Upper lobe of left lung (tissue), 4 donors: Measurements from ENCODE around the gene FAM3B.

Source experiments
- CTCF ChIP-seq, 6 experiments: fragments of 450-650 bp in 4 of 6; fragments of 200-600 bp in 2 of 6; sonication (generic) in 2 of 6; IDR thresholded peaks; one replicate each; pipeline ENCODE4 v1.5.1; 2016 to 2019; ENCODE audit warnings: antibody characterized with exemption in 6 of 6
- POLR2AphosphoS5 ChIP-seq, 2 donors: sonication (generic); formaldehyde crosslinking; IDR thresholded peaks; one replicate each; pipeline ENCODE4 v1.5.1; 2017; ENCODE audit warnings: antibody characterized with exemption in 2 of 2

GRCh38 chr21:41338455-41338854, 21.9 kb downstream of the FAM3B start:
- TF ChIP-seq CTCF (IDR thresholded peaks at IDR 0.05) (no peak), POLR2AphosphoS5 (IDR thresholded peaks at IDR 0.05) (no peak)
